HG03045 (cell line): Measurements from ENCODE around the gene KIF6.

Source experiments
- ATAC-seq: cut with Tn5 transposase; IDR thresholded peaks from one replicate; pipeline ENCODE4 v1.9.1; 2021; ENCODE audit warnings: mild to moderate bottlenecking, moderate library complexity; ENCODE audit not compliant: unreplicated experiment

Gene KIF6

DNA sequence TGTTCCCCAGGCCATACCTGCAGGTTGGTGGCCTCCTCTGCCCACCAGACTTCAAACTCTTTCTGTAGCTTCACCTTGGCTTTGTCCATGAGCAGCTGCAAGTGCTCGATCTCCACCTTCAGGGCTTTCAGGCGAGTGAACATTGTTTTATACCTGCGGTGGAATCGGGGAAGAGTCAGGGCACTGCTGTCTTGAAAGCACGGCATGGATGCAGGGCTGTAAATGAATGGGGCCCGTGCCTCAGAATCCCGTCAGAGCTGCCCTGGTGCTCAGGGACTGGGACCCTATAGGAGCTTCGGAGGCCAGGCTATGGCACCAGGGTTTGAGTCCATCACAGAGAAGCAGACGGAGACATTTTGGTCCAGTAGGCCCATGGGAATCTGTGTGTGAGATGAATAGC is 364.8 kb downstream of the KIF6 start:
- ATAC-seq = no peak

DNA sequence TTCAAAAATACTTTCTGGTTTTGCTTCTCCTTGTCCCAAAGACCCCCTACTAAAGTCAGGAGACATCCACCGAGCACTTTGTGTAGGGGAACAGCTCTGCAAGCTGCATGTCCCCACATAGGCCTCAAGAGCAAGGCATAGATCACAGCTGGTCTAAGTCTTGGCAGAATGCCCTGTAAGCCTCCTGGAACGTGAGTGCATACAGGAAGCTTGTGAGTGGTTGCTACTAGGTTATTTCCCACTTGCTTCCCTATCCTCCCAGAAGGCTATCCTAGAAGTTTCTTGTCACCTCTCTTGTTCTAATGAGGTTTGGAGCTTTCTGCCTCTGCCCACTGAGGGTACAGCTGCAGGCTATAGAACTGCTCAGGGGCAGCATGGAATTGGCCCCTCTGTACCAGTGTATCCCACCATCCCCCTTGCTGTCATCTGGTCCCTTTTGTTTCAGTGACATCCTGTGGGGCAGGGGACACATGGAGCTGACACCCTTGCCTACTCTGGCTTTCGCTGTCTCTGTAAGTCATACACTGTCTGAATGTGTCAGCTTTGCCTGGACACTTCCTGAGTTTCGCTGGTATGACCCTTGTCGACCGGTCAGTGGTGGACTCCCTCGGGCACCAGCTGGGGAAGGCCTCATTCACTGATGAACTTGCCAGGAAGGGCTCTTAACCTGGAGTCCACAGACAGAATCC is 367.1 kb downstream of the KIF6 start:
- ATAC-seq = no peak

DNA sequence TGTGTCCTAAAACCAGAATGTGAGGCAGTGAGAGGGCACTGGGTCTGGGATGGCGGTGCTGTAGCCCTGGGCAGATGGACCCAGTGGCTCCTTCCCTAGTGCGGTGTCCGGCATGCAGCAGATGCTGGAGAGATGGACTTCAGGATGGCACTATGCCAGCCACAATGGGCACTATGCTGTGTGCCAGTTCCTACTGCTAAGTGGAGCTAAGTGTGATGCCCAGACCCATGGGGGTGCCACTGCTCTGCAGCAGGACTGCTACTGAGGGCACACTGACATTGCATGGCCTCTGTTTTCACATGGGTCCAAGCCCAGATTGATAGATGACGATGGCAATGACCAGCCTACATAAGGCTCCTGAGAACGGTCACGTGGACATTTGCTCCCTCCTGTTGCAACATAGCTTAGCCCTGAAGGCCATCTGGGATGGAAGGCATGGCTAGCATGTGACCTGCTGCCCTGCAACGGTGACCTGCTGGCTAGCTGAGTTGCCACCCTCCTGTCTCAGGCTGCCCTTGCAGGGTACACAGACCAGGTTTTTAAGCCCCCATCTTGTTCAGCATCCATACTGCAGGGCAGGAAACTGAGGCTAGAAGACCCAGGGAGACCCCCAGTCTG is 371.4 kb downstream of the KIF6 start:
- no peak for ATAC-seq

DNA sequence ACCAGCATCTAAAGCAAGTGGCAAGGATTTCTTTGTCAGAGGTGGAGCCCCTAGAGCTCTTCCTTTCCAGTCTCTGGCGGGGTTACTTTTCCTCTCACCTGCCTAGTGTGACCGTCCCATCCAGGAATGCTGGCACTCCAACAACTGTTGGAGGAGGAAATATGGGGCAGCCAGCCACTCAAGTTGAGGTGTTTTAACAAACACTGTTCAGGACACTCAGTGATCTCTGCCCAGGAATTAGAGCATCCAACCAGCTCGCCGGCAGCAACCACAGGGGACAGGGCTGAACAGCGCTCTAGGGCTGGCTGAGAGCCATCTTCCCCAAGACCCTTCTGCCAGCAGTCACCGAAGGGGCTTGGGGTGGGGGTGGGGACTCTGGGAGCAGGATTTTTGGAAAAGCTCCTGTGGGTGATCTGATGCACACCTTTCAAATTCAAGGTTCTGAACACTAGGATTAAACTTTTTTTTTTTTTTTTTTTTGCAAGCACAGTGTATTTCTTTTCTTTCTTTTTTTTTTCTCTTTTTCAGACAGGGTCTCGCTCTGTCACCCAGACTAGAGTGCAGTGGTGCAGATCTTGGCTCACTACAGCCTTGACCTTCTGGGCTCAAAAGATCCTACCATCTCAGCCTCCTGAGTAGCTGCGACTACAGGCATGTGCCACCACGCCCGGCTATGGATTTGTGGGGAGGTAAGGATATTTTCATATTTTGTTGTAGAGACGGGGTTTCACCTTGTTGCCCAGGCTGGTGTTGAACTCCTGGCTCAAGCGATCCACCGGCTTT is 374.3 kb downstream of the KIF6 start:
- ATAC-seq = no peak

DNA sequence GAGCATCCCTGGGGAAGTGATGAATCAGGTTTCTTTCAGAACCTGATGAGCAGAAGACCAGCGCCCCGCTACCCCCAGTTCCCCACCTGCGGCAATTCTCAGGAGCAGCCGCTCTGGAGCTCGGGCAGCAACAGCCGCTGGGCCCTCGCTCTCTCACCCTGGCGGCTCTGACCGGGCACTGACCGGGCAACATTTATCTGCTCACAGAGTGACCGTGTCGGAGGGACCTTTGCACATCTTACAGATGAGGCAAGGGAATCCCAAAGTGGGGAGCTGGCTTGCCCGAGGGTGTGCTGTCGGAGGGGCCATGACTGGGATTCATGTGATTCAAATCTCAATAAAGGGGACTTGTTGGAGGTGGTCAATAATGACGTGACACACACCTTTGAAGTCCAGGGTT is 376.5 kb downstream of the KIF6 start:
- no peak for ATAC-seq

DNA sequence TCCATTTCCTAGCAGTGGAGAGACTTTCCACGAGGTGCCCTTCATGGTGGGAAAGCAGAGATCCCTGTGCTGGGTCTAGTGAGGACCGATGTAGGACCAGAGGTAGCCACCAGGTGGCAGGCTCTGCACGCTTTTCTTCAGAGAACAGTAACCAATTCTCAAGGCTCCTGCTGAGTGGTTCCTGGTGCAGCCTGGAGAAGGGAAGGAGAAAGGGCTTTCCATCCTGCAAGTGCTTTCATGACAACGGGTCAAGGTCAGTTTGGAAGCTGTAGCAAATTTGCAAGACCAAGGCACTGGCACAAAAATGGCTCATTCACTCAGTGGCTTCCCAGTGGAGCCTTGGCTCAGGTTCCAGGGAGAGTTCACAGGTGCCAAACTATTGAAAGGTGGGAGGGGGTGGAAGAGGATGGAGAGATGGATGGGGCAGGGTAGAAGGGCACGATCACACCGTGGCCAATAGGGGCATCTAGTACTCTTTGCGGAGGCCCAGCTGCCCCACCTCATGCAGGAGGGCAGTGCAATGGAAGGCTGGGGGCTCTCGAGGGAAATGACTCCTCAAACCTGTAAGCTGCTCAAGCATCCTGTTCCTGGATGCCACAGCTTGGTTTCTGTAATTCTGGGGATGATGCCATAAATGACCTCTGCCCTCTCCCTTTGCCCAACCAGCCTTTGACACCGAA is 377.2 kb downstream of the KIF6 start:
- ATAC-seq = no peak

DNA sequence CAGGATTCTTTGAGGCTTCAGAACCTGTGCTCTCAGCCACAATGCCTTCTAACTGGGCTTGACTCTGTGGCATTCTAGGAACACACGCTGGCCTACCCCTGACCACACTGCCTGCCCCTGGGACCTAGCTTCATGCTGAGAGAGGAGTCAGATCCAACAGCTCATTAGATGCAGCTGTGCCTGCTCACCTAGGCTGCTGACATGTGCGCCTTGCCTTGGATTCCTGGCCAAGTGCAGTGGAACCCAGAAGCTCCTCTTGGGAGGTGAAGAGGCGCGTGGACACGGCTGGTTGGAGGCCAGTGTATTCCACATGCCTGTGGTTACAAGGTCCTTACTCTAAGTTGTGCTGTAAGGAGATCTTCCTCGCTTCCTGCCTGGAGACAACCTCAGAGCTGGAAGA is 378.0 kb downstream of the KIF6 start:
- no peak for ATAC-seq

DNA sequence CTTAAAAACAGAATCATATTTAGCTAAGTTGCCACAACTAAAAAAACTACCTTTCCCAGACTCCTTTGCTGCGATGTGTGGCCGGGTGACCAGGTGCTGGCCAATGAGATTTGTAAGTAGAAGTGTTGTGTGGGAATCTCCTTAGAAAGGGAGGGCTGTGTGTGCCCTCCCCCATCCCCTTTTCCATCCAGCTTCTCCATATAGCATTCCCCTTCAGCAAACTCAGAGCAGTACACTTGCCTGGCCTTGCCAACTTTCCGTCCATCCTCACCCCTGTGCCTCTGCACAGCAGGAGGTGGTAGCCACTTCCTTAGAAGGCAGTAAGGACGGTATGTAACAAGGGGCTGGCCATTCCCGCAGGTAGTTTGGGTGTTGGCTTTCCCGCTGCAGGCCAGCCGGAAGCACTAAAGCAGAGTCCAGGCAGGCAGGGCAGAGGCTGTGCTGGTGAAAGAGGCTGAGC is 380.4 kb downstream of the KIF6 start:
- no peak for ATAC-seq

DNA sequence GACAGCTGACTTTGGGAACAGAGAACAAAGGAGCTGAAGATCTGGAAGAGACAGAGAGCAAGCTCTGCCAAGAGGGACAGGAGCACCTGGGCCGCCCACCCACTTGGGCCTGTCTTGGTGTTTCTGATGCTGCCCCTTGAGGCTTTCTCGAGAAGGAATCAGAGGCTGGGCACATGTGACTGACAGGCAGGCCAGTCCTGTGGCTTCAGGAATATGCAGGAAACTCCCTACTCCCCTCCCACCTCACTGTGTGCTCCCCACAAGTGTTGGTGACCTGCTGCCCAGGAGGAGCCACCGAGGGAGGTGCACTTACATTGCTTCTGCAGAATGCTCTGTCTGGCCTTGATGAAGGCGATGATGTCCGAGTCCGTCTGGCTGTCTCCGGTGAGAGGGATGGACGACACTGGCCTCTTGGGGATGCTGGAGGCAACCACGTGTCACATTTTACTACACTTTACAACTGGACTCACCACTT is 381.8 kb downstream of the KIF6 start:
- ATAC-seq = no peak

DNA sequence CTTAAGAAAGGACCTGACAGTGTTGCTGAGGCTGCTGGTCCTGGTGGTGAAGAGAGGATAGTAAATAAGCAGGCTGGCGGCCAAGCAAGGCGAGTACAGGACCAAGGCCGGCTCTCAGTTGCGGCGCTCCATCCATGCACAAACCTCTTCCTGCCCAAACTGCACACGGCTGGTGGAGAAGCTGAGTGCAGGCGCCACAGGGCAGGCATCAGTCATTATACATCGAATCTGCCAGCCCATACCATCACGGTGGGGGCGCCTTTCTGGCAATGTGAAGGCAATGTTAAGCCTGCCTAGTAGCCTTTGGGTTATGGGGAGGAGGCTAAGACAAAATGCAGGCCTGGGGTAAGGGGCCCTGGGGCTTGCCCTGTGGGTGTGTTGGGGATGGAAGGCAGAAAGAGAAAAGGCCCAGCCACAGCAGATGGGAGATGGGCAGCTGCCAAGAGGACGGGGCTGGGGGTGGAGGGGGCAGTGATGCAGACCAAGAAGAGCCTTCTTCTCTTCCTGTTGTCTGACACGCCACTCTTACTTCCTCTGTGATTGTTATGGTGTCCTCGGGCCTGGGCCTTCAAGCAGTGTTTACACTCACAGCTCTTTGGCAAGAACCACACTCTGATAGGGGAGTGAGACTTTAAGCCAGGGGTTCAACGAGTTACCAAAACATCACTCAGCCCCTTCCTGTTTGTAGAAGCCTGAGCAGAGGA is 382.4 kb downstream of the KIF6 start:
- ATAC-seq = no peak

DNA sequence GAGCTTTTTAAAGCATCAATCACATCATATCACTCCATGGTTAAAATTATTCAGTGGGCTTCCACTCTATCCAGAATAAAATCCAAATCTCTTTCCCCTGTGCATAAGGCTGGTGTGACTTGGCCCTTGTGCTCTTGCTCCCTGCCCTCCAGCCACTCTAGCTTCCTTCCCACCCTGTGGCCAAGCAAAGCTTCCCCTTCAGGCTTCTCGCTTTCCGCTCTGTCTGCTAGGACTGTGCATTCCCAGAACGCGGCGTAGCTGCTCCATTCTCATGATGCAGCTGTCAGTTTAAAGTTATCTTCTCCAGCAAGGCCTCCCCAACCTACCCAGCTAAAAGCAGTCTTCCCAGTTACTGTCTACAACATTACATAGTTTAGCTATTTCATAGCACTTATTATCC is 383.3 kb downstream of the KIF6 start:
- no peak for ATAC-seq

DNA sequence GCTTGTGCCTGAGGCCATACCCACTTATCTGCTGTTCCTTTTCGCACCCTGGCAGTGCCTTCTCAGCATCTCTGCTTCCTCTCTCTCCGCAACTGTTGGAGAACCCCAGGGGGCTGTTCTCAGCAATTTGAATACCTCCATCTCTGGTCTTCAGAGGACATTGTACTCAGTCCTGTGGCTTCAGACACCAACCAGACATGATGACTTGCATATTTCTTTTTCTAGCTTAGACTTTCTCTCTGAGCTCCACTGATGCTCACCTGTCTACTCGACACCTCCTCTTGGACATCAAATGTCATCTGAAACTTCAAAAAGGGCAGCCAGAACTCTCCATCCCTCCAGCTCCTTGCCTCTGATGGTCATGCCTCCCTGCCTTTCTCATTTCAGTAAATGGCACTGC is 383.9 kb downstream of the KIF6 start:
- ATAC-seq = no peak

DNA sequence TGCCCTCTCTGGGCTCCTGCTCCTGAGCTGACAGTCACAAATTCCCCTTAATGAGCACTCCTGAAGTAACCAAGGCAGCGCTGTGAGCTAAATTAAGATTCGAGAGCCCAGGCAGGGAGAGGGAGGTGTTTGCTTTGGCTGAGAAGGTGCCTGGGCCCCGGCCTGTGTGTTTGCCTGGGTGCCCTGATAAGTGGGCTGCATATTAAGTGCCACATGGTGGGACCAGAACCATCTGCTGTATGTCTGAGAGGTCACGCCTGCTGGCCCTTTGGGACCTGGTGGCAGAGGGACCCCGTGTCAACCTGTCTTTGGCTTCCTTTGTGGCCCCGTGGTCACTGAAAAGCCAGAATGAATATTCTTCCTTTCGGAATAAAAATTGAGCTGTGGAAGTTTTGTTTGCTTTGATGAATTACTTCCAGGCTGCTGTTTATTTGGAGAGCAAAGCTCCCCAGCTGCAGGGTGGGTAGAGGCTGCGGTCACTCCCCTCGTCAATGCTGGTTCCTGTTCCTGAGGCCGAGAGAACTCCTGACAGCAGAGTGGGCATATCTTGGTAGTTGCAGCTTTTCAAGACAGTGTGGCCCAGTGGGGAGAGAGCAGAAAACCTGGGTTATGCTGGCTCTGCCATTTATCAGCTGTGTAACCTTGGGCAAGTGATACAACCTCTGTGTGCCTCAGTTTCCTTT is 385.2 kb downstream of the KIF6 start:
- ATAC-seq = no peak

DNA sequence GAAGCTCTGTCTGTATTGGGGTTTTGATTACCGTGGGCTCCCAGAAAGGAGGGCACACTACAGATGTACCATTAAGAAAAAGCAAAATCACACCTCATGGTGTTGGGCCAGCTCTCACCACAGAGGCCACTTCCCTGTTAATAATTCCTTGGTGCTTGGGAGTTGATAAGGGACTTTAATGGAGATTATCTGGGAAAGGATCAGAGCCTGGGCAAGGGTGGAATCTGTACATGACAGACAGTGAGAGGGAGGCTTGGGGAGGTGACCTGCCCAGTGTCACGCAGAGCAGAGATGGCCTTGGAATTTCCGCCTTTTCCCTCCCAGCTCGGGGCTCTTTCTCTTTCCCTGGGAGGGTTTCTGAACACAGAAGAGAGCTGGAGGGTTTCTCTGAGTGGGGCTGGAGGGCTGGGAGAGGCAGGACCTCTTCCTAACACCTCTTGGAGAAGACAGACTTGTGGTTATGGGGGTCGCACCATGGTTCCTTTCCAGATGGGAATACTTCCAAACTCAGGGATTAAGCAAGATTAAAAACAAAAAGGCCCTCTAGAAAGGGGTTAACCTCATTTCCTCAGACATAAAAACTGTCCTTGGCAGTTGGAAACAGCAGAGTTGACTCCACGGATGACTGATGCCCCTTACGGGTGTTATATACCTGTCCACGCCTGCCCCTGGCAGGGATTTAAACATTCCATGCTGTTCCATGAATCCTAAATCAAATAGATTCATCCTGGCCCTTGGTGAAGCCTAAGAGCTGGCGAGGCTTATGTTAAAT is 385.9 kb downstream of the KIF6 start:
- ATAC-seq = no peak

DNA sequence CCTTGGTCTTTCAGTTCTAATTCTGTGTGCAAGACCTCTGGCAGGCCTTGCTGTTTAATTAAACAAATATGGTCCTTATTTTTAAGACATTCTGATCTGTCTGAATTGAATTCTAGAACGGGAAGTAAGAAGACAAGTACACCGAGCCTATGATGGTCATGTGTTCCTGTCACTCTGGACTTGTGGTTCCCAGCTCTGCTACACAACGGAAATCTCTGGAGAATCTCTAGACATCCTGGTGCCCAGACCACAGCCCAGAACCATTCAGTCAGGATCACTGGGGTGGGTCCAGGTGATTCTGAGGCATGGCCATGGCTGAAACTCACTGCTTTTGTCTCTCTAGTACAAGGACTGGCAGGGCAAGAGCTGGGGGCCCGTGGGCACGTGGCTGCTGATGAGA is 386.8 kb downstream of the KIF6 start:
- no peak for ATAC-seq

DNA sequence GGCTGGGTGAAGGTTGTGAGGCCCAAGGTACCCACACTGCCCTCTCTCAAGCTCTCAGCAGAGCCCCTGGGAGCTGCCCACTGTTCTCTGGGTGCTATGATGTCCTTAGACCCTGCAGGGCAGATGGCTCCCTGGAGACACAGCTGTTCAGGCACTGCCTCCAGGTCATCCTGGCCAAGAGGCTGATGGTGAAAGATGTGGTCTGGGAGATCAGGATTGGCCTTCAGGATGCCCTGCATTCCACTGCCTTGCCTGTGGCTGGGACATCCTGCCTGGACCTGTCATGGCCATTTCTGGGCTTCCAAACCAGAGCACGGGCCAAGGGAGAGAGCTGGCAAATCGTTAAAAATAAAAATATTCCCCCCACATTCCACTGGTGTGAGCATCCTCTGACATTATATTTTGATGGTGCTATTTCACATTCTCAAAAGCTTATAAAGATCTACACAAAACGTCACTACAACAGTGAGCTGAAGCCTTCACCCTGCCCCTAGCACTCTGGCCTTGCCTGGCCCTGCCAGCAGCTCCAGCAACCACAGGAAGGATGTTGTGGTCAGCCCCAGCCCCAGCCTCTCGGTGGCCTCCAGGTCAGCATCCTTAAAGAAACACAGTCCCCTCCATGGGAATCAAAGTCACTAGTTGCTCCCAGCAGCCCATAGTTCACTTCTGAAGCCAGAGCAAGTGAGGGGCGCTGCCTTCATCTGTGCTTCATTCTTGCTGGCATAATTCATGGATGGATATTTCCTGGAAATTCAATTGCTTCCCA is 389.2 kb downstream of the KIF6 start:
- no peak for ATAC-seq

DNA sequence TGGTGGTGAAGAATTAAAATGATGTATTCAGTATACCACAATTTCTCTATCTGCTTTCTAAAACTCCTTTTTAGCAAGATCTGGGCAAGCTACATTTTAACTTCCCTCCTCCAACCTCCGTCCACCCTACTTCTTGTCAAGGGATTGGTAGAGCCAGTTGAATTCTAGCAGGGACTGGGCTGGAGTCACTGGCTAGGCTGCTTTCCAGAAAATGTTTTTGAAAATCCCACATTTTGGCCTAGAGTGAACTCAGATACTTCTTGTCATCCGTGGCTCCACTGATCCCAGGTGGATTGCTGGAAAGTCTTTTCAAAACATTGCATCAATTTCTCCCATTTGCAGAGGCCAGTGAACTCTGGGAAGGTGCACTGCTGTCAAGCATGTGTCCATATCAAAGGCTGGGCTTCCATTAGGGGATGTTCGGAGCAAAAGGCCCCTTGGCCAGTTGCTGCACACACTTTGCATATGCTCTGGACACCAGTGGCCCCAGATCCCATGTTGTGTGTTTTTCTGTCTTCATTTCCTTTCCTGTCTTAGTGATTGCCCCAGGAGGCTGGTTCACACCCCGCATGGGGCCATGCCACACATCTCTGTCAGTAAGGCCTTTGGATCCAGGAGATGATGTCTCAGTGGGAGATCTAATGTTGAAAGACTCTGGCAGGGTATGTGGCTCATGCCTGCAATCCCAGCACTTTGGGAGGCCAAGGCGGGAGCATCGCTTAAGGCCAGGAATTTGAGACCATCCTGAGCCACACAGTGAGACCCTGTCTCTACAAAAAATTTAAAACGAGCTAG is 391.4 kb downstream of the KIF6 start:
- ATAC-seq = no peak

DNA sequence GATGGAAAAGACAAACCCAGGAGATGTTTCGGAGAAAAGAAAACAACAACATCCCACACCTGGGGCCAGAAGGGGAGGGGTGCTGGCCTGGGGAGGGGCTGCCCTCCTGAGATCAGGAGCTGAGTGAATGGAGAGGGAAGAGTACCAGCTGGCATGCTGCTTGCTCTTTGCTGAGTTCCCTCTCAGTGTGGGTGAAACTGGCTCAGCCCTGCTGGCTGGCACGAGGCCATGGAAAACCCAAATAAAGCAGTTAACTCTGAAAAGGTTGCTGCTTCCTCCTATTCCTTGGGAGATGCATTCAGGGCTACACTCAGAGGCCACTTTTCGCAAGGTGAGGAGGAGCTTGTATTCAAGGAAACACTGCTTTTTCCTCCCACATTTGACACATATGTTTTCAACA is 394.7 kb downstream of the KIF6 start:
- no peak for ATAC-seq
